WERI-Rb-1 (cell line): Measurements from ENCODE around the gene TLE7.

ENCODE experiments used
- DNase-seq: peaks from one replicate; pipeline ENCODE4 v3.0.0-alpha.2; 2020
- H3K27ac ChIP-seq: fragments of 250-450 bp; sonication (Bioruptor Pico); 2 replicates; pipeline ENCODE4 v1.5.1; 2020; ENCODE audit warnings: mild to moderate bottlenecking, moderate library complexity
- H3K27me3 ChIP-seq: fragments of 250-450 bp; sonication (Bioruptor Pico); 2 replicates; pipeline ENCODE4 v1.5.1; 2021; ENCODE audit warnings: mild to moderate bottlenecking, low read depth, moderate library complexity; ENCODE audit not compliant: insufficient read depth, severe bottlenecking
- H3K36me3 ChIP-seq: fragments of 250-450 bp; sonication (Bioruptor Pico); 2 replicates; pipeline ENCODE4 v1.5.1; 2020; ENCODE audit warnings: mild to moderate bottlenecking, moderate library complexity
- H3K4me3 ChIP-seq: 2 replicates; pipeline ENCODE4 v1.5.1; 2011; ENCODE audit warnings: low read depth, mild to moderate bottlenecking, control low read depth, low read length
- H3K9me3 ChIP-seq: fragments of 250-450 bp; sonication (Bioruptor Pico); 2 replicates; pipeline ENCODE4 v1.5.1; 2021; ENCODE audit warnings: mild to moderate bottlenecking, moderate library complexity; ENCODE audit not compliant: severe bottlenecking
- TF ChIP-seq, protein P1 (sequence below): IDR thresholded peaks from 2 replicates; pipeline ENCODE4 v1.5.1; 2011; ENCODE audit warnings: low read depth, mild to moderate bottlenecking, control low read depth, inconsistent platforms, low read length

The TLE7 gene

DNA sequence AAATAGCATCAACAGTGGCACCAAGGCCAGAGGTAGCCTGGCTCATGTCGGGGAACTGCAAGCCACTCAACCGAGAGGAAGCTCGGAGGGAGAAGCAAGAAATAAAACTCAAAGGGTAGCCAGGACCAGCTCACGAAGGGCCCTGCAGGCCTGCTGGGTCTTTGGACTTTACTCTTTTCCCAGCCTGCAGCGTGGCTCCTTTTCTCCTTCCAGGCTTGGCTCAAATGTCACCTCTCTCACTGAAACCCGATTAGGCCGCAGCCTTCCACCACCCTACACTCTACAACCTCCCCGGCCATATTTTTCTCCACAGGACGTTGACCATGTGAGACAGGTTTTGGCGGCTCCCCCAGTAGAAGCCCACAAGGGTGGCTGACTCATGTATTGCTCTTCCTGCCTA lies 45.3 kb downstream of the TLE7 start:
- Histone ChIP-seq H3K27me3 (no peaks in the 10 kb centered on the region), H3K4me3 (no peak overlapping the region), H3K27ac (no peak overlapping the region), H3K36me3 (no peaks in the 10 kb centered on the region), H3K9me3 (peaks cover 5% of the 10 kb centered on the region)
- TF ChIP-seq, protein P1, sequence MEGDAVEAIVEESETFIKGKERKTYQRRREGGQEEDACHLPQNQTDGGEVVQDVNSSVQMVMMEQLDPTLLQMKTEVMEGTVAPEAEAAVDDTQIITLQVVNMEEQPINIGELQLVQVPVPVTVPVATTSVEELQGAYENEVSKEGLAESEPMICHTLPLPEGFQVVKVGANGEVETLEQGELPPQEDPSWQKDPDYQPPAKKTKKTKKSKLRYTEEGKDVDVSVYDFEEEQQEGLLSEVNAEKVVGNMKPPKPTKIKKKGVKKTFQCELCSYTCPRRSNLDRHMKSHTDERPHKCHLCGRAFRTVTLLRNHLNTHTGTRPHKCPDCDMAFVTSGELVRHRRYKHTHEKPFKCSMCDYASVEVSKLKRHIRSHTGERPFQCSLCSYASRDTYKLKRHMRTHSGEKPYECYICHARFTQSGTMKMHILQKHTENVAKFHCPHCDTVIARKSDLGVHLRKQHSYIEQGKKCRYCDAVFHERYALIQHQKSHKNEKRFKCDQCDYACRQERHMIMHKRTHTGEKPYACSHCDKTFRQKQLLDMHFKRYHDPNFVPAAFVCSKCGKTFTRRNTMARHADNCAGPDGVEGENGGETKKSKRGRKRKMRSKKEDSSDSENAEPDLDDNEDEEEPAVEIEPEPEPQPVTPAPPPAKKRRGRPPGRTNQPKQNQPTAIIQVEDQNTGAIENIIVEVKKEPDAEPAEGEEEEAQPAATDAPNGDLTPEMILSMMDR = no peak
- no peak for DNase-seq

GRCh38 chr16:71389330-71389729 lies 52.5 kb downstream of the TLE7 start:
- TF ChIP-seq, protein P1 = no peak
- no peak for DNase-seq
- Histone ChIP-seq H3K36me3 (no peaks in the 10 kb centered on the region), H3K27ac (no peak overlapping the region), H3K9me3 (no peaks in the 10 kb centered on the region), H3K4me3 (no peak overlapping the region), H3K27me3 (no peaks in the 10 kb centered on the region)

- peak overlapping the region; percentile 9; the same call in 1 of the 2 replicates for H3K4me3 ChIP-seq
- H3K36me3 ChIP-seq = no peaks in the 10 kb centered on the region
- no peaks in the 10 kb centered on the region for H3K27me3 ChIP-seq
- TF ChIP-seq, protein P1 = no peak
- no peaks in the 10 kb centered on the region for H3K9me3 ChIP-seq
- peak overlapping the region; percentile 53 for H3K27ac ChIP-seq
- DNase-seq = peak; percentile 46
Measured at GRCh38 chr16:71387045-71387871, 54.6 kb downstream of the TLE7 start.

GRCh38 chr16:71384073-71384724 lies 57.7 kb downstream of the TLE7 start:
- no peak for DNase-seq
- Histone ChIP-seq H3K4me3 (no peak overlapping the region), H3K27me3 (no peaks in the 10 kb centered on the region), H3K36me3 (no peaks in the 10 kb centered on the region), H3K9me3 (no peaks in the 10 kb centered on the region), H3K27ac (no peak overlapping the region)
- TF ChIP-seq, protein P1 = no peak

DNA sequence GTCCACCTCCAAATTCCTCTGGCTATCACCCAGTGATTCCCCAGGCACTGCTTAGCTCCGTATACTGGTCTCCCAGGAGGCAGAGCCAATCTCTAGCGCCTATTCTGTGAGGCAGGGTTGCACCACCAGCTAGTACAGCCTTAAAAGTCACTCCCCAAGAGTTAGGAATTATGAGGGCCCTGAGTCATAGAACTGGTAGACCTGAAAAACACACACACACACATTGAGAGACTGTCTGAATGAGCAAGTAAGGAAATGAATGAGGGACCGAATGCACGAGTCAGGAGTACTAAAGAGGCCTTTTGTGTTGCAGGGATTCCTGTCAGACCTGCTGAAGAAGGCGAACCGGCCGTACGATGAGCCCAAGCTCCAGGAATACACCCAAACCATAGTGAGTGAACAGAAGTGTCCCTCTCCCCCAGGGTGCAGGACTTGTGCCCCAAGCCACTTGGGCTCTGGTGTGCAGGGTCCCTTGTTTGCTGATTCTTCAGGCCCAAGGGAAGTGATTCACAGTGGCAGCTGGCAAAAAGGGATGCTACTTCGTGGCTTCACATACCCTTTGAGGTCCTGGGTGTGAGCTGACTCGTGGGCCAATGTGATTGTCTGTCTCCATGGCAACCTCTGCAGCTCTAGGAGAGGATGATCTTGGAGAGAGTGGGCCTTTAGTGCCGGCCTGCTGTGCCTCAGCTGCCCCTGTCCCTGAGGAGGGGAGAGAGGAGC lies 58.6 kb downstream of the TLE7 start:
- DNase-seq = peak; percentile 16

More for the DNA sequence above, 58.6 kb downstream of the TLE7 start:
- Histone ChIP-seq H3K27me3 (no peaks in the 10 kb centered on the region), H3K36me3 (no peaks in the 10 kb centered on the region), H3K9me3 (no peaks in the 10 kb centered on the region), H3K4me3 (no peak overlapping the region), H3K27ac (no peak overlapping the region)
- TF ChIP-seq, protein P1 = no peak
